WTC11 (cell line): ENCODE results near the gene MYO5C. TPM values are rescaled to one million over a fixed set of nuclear protein-coding genes. Genes with fewer than 3 reads are reported as not detected.

ENCODE experiments used
- CTCF ChIP-seq: fragments of 200-600 bp; IDR thresholded peaks from 2 replicates; pipeline ENCODE4 v1.8.0; 2022; ENCODE audit warnings: antibody characterized with exemption
- E2F5 ChIP-seq: sonication (generic); formaldehyde crosslinking; IDR thresholded peaks from 2 replicates; pipeline ENCODE4 v1.8.1; 2022; ENCODE audit warnings: mild to moderate bottlenecking, moderate library complexity, missing genetic modification reagents
- IRF2 ChIP-seq: sonication (generic); formaldehyde crosslinking; IDR thresholded peaks from 2 replicates; pipeline ENCODE4 v1.8.0; 2022; ENCODE audit warnings: low read depth, missing genetic modification reagents, borderline replicate concordance
- MXD4 ChIP-seq: fragments of 250-450 bp; sonication (Bioruptor Pico); IDR thresholded peaks from 2 replicates; pipeline ENCODE4 v1.8.0; 2021; ENCODE audit warnings: mild to moderate bottlenecking, moderate library complexity, borderline replicate concordance
- OVOL2 ChIP-seq: fragments of 250-450 bp; sonication (Bioruptor Pico); IDR thresholded peaks from 2 replicates; pipeline ENCODE4 v1.9.0; 2021; ENCODE audit warnings: mild to moderate bottlenecking, borderline replicate concordance
- PRDM15 ChIP-seq: sonication (generic); formaldehyde crosslinking; IDR thresholded peaks from 2 replicates; pipeline ENCODE4 v1.8.0; 2022; ENCODE audit warnings: missing genetic modification reagents
- ZBTB43 ChIP-seq: sonication (generic); formaldehyde crosslinking; IDR thresholded peaks from 2 replicates; pipeline ENCODE4 v1.8.1; 2023; ENCODE audit warnings: mild to moderate bottlenecking, missing genetic modification reagents
- ZNF396 ChIP-seq: fragments of 250-450 bp; sonication (Bioruptor Pico); IDR thresholded peaks from 2 replicates; pipeline ENCODE4 v1.8.0; 2021; ENCODE audit warnings: mild to moderate bottlenecking, moderate library complexity, borderline replicate concordance
- ZNF416 ChIP-seq: fragments of 250-450 bp; sonication (Bioruptor Pico); IDR thresholded peaks from 2 replicates; pipeline ENCODE4 v1.9.0; 2021; ENCODE audit warnings: mild to moderate bottlenecking, inconsistent platforms
- ZNF425 ChIP-seq: fragments of 250-450 bp; sonication (Bioruptor Pico); conservative IDR thresholded peaks from 2 replicates; pipeline ENCODE4 v1.9.0; 2021; ENCODE audit warnings: mild to moderate bottlenecking
- total RNA-seq: library from RNA; stranded (reverse); gene quantifications from 3 replicates; pipeline ENCODE4 v1.2.3, GENCODE V29; 2021
- TF ChIP-seq, protein P1 (sequence below): fragments of 250-450 bp; sonication (Bioruptor Pico); IDR thresholded peaks from 2 replicates; pipeline ENCODE4 v1.9.0; 2021; ENCODE audit warnings: mild to moderate bottlenecking, borderline replicate concordance
- TF ChIP-seq, protein P2 (sequence below): sonication (generic); formaldehyde crosslinking; IDR thresholded peaks from 2 replicates; pipeline ENCODE4 v1.8.1; 2023; ENCODE audit warnings: mild to moderate bottlenecking, missing genetic modification reagents
- TF ChIP-seq, protein P3 (sequence below): sonication (generic); formaldehyde crosslinking; IDR thresholded peaks from 2 replicates; pipeline ENCODE4 v1.8.0; 2022; ENCODE audit warnings: mild to moderate bottlenecking, missing genetic modification reagents

MYO5C gene
- total RNA-seq, 1 experiment from 2014 or later, result 25.3 TPM

DNA sequence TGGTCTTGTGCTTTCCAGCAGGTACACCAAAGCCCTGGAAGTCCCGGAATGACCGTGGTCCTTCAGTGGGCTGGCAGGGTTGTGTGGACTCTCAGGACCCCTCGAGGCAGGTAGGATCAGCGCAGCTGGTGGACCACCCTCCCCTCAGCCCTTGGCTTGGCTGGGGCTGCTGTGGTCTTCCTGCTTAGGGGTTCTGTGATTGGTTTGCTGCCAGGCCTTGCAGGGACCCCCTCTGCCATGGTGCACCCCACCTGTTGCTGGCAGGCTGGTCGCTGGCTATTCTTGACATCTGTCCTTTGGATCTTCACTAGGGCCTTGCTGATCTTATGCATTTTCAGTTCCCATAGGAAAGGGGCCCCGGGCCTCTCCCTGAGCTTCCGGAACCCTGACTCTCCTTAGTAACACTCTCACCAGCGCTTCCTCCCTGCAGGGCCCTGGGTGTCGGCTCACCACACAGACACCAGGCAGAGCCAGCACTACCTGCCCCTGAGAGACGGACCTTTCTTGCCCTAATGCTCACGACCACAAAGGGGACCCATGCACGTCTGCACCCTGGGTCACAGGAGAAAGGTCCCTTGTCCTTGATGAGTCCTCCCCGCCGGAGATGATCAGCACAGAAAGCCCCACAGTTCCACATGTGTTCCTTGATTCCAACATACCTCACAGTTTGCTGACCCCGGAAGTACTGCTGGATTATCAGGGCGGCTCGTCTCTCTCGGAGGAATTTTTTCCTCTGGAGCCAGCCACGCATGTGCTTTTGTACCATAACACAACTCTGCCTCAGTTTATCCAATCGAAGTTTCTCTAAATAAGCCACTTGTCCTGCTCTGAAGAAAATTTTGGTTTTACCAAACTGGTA lies 51.7 kb downstream of the MYO5C start (continued):
- TF ChIP-seq PRDM15 (CRISPR knock-in tag) (no peak), ZNF396 (CRISPR knock-in tag) (no peak), MXD4 (CRISPR knock-in tag) (no peak), ZNF416 (CRISPR knock-in tag) (no peak), IRF2 (no peak), CTCF (no peak), E2F5 (CRISPR knock-in tag) (no peak), ZNF425 (CRISPR knock-in tag) (no peak), OVOL2 (CRISPR knock-in tag) (no peak), ZBTB43 (CRISPR knock-in tag) (no peak)
- TF ChIP-seq, protein P1, sequence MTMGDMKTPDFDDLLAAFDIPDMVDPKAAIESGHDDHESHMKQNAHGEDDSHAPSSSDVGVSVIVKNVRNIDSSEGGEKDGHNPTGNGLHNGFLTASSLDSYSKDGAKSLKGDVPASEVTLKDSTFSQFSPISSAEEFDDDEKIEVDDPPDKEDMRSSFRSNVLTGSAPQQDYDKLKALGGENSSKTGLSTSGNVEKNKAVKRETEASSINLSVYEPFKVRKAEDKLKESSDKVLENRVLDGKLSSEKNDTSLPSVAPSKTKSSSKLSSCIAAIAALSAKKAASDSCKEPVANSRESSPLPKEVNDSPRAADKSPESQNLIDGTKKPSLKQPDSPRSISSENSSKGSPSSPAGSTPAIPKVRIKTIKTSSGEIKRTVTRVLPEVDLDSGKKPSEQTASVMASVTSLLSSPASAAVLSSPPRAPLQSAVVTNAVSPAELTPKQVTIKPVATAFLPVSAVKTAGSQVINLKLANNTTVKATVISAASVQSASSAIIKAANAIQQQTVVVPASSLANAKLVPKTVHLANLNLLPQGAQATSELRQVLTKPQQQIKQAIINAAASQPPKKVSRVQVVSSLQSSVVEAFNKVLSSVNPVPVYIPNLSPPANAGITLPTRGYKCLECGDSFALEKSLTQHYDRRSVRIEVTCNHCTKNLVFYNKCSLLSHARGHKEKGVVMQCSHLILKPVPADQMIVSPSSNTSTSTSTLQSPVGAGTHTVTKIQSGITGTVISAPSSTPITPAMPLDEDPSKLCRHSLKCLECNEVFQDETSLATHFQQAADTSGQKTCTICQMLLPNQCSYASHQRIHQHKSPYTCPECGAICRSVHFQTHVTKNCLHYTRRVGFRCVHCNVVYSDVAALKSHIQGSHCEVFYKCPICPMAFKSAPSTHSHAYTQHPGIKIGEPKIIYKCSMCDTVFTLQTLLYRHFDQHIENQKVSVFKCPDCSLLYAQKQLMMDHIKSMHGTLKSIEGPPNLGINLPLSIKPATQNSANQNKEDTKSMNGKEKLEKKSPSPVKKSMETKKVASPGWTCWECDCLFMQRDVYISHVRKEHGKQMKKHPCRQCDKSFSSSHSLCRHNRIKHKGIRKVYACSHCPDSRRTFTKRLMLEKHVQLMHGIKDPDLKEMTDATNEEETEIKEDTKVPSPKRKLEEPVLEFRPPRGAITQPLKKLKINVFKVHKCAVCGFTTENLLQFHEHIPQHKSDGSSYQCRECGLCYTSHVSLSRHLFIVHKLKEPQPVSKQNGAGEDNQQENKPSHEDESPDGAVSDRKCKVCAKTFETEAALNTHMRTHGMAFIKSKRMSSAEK (CRISPR knock-in tag), result no peak
- TF ChIP-seq, protein P2, sequence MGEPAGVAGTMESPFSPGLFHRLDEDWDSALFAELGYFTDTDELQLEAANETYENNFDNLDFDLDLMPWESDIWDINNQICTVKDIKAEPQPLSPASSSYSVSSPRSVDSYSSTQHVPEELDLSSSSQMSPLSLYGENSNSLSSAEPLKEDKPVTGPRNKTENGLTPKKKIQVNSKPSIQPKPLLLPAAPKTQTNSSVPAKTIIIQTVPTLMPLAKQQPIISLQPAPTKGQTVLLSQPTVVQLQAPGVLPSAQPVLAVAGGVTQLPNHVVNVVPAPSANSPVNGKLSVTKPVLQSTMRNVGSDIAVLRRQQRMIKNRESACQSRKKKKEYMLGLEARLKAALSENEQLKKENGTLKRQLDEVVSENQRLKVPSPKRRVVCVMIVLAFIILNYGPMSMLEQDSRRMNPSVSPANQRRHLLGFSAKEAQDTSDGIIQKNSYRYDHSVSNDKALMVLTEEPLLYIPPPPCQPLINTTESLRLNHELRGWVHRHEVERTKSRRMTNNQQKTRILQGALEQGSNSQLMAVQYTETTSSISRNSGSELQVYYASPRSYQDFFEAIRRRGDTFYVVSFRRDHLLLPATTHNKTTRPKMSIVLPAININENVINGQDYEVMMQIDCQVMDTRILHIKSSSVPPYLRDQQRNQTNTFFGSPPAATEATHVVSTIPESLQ, result no peak
- TF ChIP-seq, protein P3, sequence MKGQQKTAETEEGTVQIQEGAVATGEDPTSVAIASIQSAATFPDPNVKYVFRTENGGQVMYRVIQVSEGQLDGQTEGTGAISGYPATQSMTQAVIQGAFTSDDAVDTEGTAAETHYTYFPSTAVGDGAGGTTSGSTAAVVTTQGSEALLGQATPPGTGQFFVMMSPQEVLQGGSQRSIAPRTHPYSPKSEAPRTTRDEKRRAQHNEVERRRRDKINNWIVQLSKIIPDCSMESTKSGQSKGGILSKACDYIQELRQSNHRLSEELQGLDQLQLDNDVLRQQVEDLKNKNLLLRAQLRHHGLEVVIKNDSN (CRISPR knock-in tag), result no peak
